Activated T-cell treated with anti-CD3 and anti-CD28 coated beads, Interleukin-2, amount 50 U/mL, for 24 hours (primary cell): ENCODE data around the gene SOCS1.
"Not testable (repeated sequence)": the region's sequence is repeated elsewhere in the genome, so short reads cannot be mapped to it uniquely, and the experiment has no call there.

Experiments used
- DNase-seq: peaks from one replicate; pipeline ENCODE4 v3.0.0-alpha.2; 2020
- H3K27ac Mint-ChIP-seq: 2 replicates; pipeline ENCODE4 v1.8.0; 2020; ENCODE audit warnings: mild to moderate bottlenecking, mixed read lengths
- H3K27me3 Mint-ChIP-seq: 2 replicates; pipeline ENCODE4 v1.8.0; 2020; ENCODE audit warnings: mixed read lengths
- H3K36me3 Mint-ChIP-seq: 2 replicates; pipeline ENCODE4 v1.8.0; 2020; ENCODE audit warnings: low read depth, mixed read lengths
- H3K4me1 Mint-ChIP-seq: 2 replicates; pipeline ENCODE4 v1.8.0; 2020; ENCODE audit warnings: low read depth, mixed read lengths
- H3K4me3 Mint-ChIP-seq: 2 replicates; pipeline ENCODE4 v1.8.0; 2020; ENCODE audit warnings: mild to moderate bottlenecking, moderate library complexity, mixed read lengths
- H3K9me3 Mint-ChIP-seq: 2 replicates; pipeline ENCODE4 v1.8.0; 2020; ENCODE audit warnings: mixed read lengths

Gene SOCS1

GRCh38 chr16:11234884-11235702 lies 20.9 kb downstream of the SOCS1 start:
- Mint-ChIP-seq H3K27me3 (no peaks in the 10 kb centered on the region), H3K4me3 (peak overlapping the region; percentile 6)

GRCh38 chr16:11233727-11234376 lies 22.2 kb downstream of the SOCS1 start:
- H3K4me3 Mint-ChIP-seq = peak overlapping the region; percentile 69

More at GRCh38 chr16:11234884-11235702, 20.9 kb downstream of the SOCS1 start:
- Mint-ChIP-seq H3K27ac (peak overlapping the region; percentile 99), H3K36me3 (no peaks in the 10 kb centered on the region), H3K4me1 (peaks cover 73% of the 10 kb centered on the region), H3K9me3 (no peaks in the 10 kb centered on the region)
- no peak for DNase-seq

GRCh38 chr16:11232852-11233726 lies 22.9 kb downstream of the SOCS1 start:
- no peaks in the 10 kb centered on the region for H3K36me3 Mint-ChIP-seq
- peak; percentile 93 for DNase-seq
- H3K27ac Mint-ChIP-seq = peak overlapping the region; percentile 99
- peak overlapping the region; percentile 69 for H3K4me3 Mint-ChIP-seq
- no peaks in the 10 kb centered on the region for H3K9me3 Mint-ChIP-seq
- peaks cover 87% of the 10 kb centered on the region for H3K4me1 Mint-ChIP-seq
- H3K27me3 Mint-ChIP-seq = no peaks in the 10 kb centered on the region

More at GRCh38 chr16:11233727-11234376, 22.2 kb downstream of the SOCS1 start:
- peaks cover 86% of the 10 kb centered on the region for H3K4me1 Mint-ChIP-seq
- DNase-seq = peak; percentile 83
- no peaks in the 10 kb centered on the region for H3K27me3 Mint-ChIP-seq
- no peaks in the 10 kb centered on the region for H3K9me3 Mint-ChIP-seq
- peak overlapping the region; percentile 99 for H3K27ac Mint-ChIP-seq
- H3K36me3 Mint-ChIP-seq = no peaks in the 10 kb centered on the region

- peak overlapping the region; percentile 99 for H3K27ac Mint-ChIP-seq
- peak overlapping the region; percentile 69 for H3K4me3 Mint-ChIP-seq
- peak; percentile 53 for DNase-seq
- H3K36me3 Mint-ChIP-seq = no peaks in the 10 kb centered on the region
- no peaks in the 10 kb centered on the region for H3K27me3 Mint-ChIP-seq
- H3K4me1 Mint-ChIP-seq = peaks cover 87% of the 10 kb centered on the region
- no peaks in the 10 kb centered on the region for H3K9me3 Mint-ChIP-seq
These were observed 23.6 kb downstream of the SOCS1 start for GRCh38 chr16:11232302-11232851.

- Mint-ChIP-seq H3K36me3 (no peaks in the 10 kb centered on the region), H3K9me3 (no peaks in the 10 kb centered on the region), H3K4me3 (peak overlapping the region; percentile 18), H3K27ac (peak overlapping the region; percentile 99), H3K4me1 (peaks cover 85% of the 10 kb centered on the region), H3K27me3 (no peaks in the 10 kb centered on the region)
- DNase-seq = no peak
These were observed 24.5 kb downstream of the SOCS1 start for GRCh38 chr16:11231367-11231970.

GRCh38 chr16:11229906-11230305 lies 26.1 kb downstream of the SOCS1 start:
- Mint-ChIP-seq H3K4me3 (no peak overlapping the region), H3K4me1 (peaks cover 90% of the 10 kb centered on the region), H3K36me3 (no peaks in the 10 kb centered on the region), H3K27me3 (no peaks in the 10 kb centered on the region), H3K9me3 (no peaks in the 10 kb centered on the region), H3K27ac (peak overlapping the region; percentile 62)
- no peak for DNase-seq

GRCh38 chr16:11229432-11229831 lies 26.6 kb downstream of the SOCS1 start:
- Mint-ChIP-seq H3K9me3 (no peaks in the 10 kb centered on the region), H3K27ac (peak overlapping the region; percentile 62), H3K4me1 (peaks cover 90% of the 10 kb centered on the region), H3K27me3 (no peaks in the 10 kb centered on the region), H3K36me3 (no peaks in the 10 kb centered on the region), H3K4me3 (no peak overlapping the region)
- no peak for DNase-seq

- peaks cover 78% of the 10 kb centered on the region for H3K4me1 Mint-ChIP-seq
- no peaks in the 10 kb centered on the region for H3K36me3 Mint-ChIP-seq
- H3K27ac Mint-ChIP-seq = peak overlapping the region; percentile 99
- no peaks in the 10 kb centered on the region for H3K27me3 Mint-ChIP-seq
- H3K9me3 Mint-ChIP-seq = no peaks in the 10 kb centered on the region
- peak; percentile 62 for DNase-seq
- peak overlapping the region; percentile 71 for H3K4me3 Mint-ChIP-seq
These were observed 30.1 kb downstream of the SOCS1 start for GRCh38 chr16:11225677-11226549.

- Mint-ChIP-seq H3K4me1 (peaks cover 72% of the 10 kb centered on the region), H3K27ac (peak overlapping the region; percentile 99), H3K9me3 (no peaks in the 10 kb centered on the region), H3K4me3 (peak overlapping the region; percentile 71), H3K36me3 (no peaks in the 10 kb centered on the region), H3K27me3 (no peaks in the 10 kb centered on the region)
- DNase-seq = peak; percentile 91
These were observed 30.9 kb downstream of the SOCS1 start for GRCh38 chr16:11224894-11225676.

- no peaks in the 10 kb centered on the region for H3K36me3 Mint-ChIP-seq
- H3K4me3 Mint-ChIP-seq = peak overlapping the region; percentile 71
- no peaks in the 10 kb centered on the region for H3K9me3 Mint-ChIP-seq
- H3K4me1 Mint-ChIP-seq = peaks cover 66% of the 10 kb centered on the region
- H3K27me3 Mint-ChIP-seq = no peaks in the 10 kb centered on the region
- DNase-seq = peak; percentile 79
- H3K27ac Mint-ChIP-seq = peak overlapping the region; percentile 99
These were observed 31.7 kb downstream of the SOCS1 start for GRCh38 chr16:11224096-11224893.

GRCh38 chr16:11220507-11220906 lies 35.5 kb downstream of the SOCS1 start:
- peaks cover 44% of the 10 kb centered on the region for H3K4me1 Mint-ChIP-seq
- not testable (repeated sequence) for DNase-seq, H3K27ac Mint-ChIP-seq

GRCh38 chr16:11219178-11219577 lies 36.8 kb downstream of the SOCS1 start:
- peaks cover 17% of the 10 kb centered on the region for H3K9me3 Mint-ChIP-seq
- no peak for DNase-seq
- no peaks in the 10 kb centered on the region for H3K27me3 Mint-ChIP-seq
- no peak overlapping the region for H3K27ac Mint-ChIP-seq
- H3K4me1 Mint-ChIP-seq = peaks cover 30% of the 10 kb centered on the region
- no peak overlapping the region for H3K4me3 Mint-ChIP-seq
- peaks cover 9% of the 10 kb centered on the region for H3K36me3 Mint-ChIP-seq

More at GRCh38 chr16:11220507-11220906, 35.5 kb downstream of the SOCS1 start:
- not testable (repeated sequence) for H3K27me3 Mint-ChIP-seq, H3K36me3 Mint-ChIP-seq, H3K4me3 Mint-ChIP-seq
- peaks cover 17% of the 10 kb centered on the region for H3K9me3 Mint-ChIP-seq
